Stomach smooth muscle (tissue), 2 donors: ENCODE results near the gene FAM177A1.
A peak's percentile ranks its signal among the peaks of the same experiment; 100 is the strongest.
"Not testable (repeated sequence)": the region's sequence is repeated elsewhere in the genome, so short reads cannot be mapped to it uniquely, and the experiment has no call there.

Experiments used
- H3K27ac ChIP-seq: one replicate; pipeline ENCODE4 v1.7.0; 2013; ENCODE audit warnings: mild to moderate bottlenecking, low read length, inconsistent platforms
- H3K27me3 ChIP-seq, 2 donors: one replicate each; pipeline ENCODE4 v1.7.0; 2013; ENCODE audit warnings: low read length in 2 of 2; ENCODE audit not compliant: insufficient read depth in 2 of 2, control insufficient read depth in 1 of 2
- H3K36me3 ChIP-seq, 2 donors: one replicate each; pipeline ENCODE4 v1.7.0; 2013; ENCODE audit warnings: low read length in 2 of 2; ENCODE audit not compliant: control insufficient read depth in 2 of 2, insufficient read depth in 2 of 2
- H3K4me1 ChIP-seq: one replicate; pipeline ENCODE4 v1.7.0; 2013; ENCODE audit warnings: low read length; ENCODE audit not compliant: control insufficient read depth, insufficient read depth
- H3K4me3 ChIP-seq, 2 donors: one replicate each; pipeline ENCODE4 v1.7.0; 2013; ENCODE audit warnings: low read length in 2 of 2
- H3K9ac ChIP-seq, 2 donors: one replicate each; pipeline ENCODE4 v1.7.0; 2013; ENCODE audit warnings: low read length in 2 of 2, mild to moderate bottlenecking in 1 of 2
- H3K9me3 ChIP-seq, 2 donors: one replicate each; pipeline ENCODE4 v1.7.0; 2013; ENCODE audit warnings: low read length in 2 of 2; ENCODE audit not compliant: control insufficient read depth in 2 of 2
- donor health status: healthy.
- donor health status: Pancreatic carcinoma.

FAM177A1 gene

DNA sequence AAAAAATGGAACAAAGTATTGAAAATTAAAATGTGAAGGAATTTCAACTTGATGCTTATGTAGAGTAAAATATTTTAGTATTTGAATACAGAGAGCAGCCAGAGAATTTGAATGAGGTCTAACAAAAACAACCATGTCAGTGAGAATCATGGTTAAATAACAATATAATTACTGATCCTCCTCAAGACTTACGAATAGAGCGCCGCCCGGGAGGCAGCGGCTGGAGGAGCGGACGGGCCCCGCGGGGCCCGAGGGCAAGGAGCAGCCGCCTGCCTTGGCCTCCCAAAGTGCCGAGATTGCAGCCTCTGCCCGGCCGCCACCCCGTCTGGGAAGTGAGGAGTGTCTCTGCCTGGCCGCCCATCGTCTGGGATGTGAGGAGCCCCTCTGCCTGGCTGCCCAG, 7.8 kb upstream of the FAM177A1 start:
- not testable (repeated sequence) for H3K4me1 ChIP-seq, H3K27ac ChIP-seq, H3K4me3 ChIP-seq, H3K9ac ChIP-seq, H3K27me3 ChIP-seq, H3K9me3 ChIP-seq, H3K36me3 ChIP-seq

DNA sequence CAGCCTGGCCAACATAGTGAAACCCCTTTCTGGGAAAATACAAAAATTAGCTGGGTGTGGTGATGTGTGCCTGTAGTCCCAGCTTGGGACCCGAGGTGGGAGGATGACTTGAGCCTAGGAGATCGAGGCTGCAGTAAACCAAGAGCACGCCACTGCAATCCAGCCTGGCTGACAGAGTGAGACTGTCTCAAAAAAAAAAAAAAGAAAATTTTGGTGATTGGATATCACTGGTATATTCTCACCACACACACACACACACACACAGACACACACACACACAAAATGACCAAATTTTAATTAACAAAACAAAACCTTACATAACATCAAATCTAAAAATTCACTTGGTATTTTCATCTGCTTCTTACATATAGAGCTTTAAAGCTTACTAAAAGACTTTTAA, 3.4 kb upstream of the FAM177A1 start:
- Histone ChIP-seq H3K9ac (no peak overlapping the region), H3K27ac (no peak overlapping the region), H3K4me1 (peaks cover 7% of the 10 kb centered on the region), H3K36me3 (no peaks in the 10 kb centered on the region), H3K9me3 (no peaks in the 10 kb centered on the region), H3K27me3 (no peaks in the 10 kb centered on the region), H3K4me3 (no peak overlapping the region)

DNA sequence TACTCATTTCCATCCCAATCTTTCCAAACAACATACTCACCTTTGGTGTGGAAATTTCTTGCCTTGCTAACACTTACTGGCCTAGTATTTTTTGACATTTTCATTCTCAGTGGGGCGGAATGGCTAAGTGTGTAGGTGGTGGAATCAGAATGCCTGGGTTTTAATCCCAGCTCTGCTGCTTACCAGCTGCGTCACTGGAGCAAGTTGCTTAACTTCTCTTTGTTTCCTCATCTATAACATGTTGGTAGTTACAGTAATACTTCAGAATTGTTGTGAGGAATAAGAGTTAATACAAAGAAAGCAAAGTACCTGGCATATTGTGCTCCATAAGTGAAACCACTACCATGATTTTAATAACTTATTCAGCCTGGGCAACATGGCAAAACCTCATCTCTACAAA, 3.0 kb upstream of the FAM177A1 start:
- Histone ChIP-seq H3K9ac (no peak overlapping the region), H3K27me3 (no peaks in the 10 kb centered on the region), H3K9me3 (no peaks in the 10 kb centered on the region), H3K36me3 (no peaks in the 10 kb centered on the region), H3K27ac (no peak overlapping the region), H3K4me3 (no peak overlapping the region), H3K4me1 (peaks cover 7% of the 10 kb centered on the region)

DNA sequence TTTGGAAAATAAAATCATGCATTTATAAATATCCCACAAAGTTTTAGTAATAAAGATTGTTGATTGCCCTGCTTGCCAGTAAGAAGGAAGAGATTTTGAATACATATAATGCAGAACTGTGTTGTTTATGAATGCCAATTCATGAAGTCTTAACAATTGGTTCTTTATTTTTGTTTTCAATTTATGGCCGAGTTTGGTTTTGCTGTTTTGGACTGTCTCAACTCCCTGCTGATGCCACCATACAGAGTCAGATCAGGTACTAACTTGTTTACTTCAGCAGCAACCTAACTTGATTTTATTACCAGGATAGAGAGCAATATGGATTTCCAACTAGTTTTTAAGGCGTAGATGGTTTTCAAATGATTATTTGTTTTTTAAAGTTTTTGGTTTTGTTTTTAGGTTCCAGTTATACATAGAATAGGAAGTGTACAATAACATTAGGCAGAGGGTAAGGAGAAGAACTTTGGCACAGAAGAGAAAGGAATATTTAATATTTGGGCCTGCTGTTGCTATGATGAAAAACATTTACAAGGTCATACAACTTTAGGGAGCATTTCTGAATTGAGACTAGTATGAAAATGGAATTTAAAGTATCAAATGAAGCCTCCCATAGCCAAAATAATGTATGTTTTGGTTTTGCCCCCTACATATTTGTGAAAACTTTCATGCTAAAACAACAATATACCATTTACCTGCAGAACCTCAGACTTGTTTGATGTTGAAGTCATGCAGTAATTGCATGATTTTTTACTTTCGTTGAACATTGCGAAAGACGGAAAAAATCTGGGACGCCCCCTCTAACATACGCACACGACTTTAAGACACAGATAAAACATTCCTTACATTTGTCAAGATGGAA, 904 bp upstream of the FAM177A1 start:
- H3K4me3 ChIP-seq: peak overlapping the region; percentile 80 to 90
- H3K27me3 ChIP-seq: no peaks in the 10 kb centered on the region
- no peaks in the 10 kb centered on the region for H3K9me3 ChIP-seq
- H3K9ac ChIP-seq: peak overlapping the region; percentile 93 to 96
- peaks cover 7% of the 10 kb centered on the region for H3K4me1 ChIP-seq
- peaks cover 0 to 2% of the 10 kb centered on the region in 2 donors for H3K36me3 ChIP-seq
- H3K27ac ChIP-seq: peak overlapping the region; percentile 94

DNA sequence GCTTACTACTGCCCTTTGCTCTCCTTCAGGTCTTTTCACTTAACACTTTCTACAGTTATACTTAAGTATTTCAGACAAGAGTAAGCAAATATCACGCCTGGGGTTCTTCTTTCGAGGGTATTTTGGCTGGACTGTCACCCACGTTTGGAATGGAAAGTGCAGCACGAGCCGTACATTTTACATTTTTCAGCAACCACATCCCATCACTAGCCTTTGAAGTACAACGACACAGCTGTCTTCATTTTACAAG, 349 bp upstream of the FAM177A1 start:
- Histone ChIP-seq H3K4me3 (peak overlapping the region; percentile 80 to 90), H3K27ac (peak overlapping the region; percentile 94), H3K36me3 (peaks cover 0 to 2% of the 10 kb centered on the region in 2 donors), H3K9me3 (no peaks in the 10 kb centered on the region), H3K4me1 (peaks cover 7% of the 10 kb centered on the region), H3K27me3 (no peaks in the 10 kb centered on the region), H3K9ac (peak overlapping the region; percentile 93 to 96)

DNA sequence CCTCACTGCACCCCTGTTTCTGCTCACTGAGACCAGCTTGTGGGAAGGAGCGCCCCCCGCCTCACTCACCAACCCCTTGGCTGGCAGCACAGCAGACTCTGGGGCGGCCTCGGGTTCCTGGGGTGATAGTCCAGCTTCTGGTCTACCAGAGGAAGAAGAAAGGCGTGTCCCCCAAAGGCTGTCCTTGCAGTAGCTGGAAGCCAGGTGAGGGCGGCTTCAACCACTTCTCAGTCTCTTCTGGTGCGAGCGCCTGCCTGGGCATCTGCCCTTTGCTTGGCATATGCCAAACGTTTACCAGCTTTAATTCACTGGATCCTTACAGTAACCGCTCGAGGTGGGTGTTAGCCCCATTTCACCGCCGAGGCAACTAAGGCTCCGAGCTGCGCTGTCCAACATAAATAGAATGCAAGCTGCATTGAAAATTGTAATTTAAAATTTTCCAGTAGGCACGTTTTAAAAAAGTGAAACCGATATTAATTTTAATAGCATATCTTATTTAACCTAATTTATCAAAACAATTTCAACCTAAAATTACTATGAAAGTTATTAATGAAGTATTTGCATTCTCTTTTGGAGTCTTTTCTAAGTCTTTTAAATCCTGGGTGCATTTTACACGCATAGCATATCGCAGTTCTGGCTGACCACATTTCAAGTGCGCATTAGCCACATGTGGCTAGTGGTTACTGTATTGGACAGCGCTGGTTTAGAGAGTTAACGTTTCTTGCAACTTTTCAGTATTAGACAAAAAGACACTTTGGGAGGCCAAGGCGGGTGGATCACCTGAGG, 872 bp downstream of the FAM177A1 start:
- Histone ChIP-seq H3K4me1 (peaks cover 7% of the 10 kb centered on the region), H3K27ac (peak overlapping the region; percentile 94), H3K4me3 (peak overlapping the region; percentile 85 to 90), H3K9ac (peak overlapping the region; percentile 92 to 96), H3K36me3 (peaks cover 0 to 2% of the 10 kb centered on the region in 2 donors), H3K27me3 (no peaks in the 10 kb centered on the region), H3K9me3 (no peaks in the 10 kb centered on the region)

DNA sequence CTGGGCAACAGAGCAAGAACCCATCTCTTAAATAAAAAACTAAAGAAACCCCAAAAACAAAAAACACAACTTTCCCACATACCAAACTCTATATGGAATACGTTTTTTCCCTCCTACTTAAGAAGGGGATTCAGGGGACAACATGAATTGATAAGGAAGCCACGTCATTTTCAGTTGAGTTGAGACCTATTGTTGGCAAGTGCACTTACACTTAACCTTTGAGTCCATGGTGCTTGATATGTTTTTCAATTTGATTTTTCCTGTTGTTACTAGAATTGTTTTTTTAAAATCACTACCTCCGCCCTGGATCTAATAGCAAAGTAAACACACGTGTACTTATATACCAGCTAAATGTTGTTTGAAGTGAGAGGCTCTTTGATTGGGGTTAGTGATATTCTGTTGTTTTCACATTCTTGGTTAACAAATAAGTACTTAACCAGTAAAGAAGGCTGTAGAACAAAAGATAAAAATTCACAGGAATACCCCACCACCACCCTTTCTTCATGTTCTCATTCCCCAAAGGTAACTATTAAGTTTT, 2.0 kb downstream of the FAM177A1 start:
- no peak overlapping the region for H3K4me3 ChIP-seq
- H3K27ac ChIP-seq: no peak overlapping the region
- peaks cover 0 to 2% of the 10 kb centered on the region in 2 donors for H3K36me3 ChIP-seq
- H3K9me3 ChIP-seq: no peaks in the 10 kb centered on the region
- H3K9ac ChIP-seq: no peak overlapping the region
- no peaks in the 10 kb centered on the region for H3K27me3 ChIP-seq
- peaks cover 7% of the 10 kb centered on the region for H3K4me1 ChIP-seq

DNA sequence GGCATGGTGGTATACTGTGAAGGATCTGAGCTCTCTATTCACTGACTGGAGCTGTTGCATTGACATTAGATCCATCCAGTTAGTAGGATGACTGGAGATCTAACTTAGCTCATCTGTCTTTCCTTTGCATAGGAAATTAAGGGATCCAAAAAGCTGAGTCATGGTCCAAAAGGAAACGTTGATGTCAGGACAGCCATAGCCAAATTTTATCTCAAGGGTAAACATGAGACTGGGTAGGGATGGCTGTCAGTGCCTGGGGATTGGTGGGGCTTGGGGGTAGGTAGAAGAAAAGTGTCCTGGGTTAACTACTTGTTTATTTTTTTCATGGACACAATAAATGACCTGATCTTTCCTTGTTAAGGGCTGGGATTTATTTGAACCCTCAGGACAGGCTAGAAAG, 4.6 kb downstream of the FAM177A1 start:
- Histone ChIP-seq H3K9ac (no peak overlapping the region), H3K36me3 (peaks cover 0 to 2% of the 10 kb centered on the region in 2 donors), H3K4me1 (peaks cover 7% of the 10 kb centered on the region), H3K27ac (no peak overlapping the region), H3K9me3 (no peaks in the 10 kb centered on the region), H3K27me3 (no peaks in the 10 kb centered on the region), H3K4me3 (no peak overlapping the region)

DNA sequence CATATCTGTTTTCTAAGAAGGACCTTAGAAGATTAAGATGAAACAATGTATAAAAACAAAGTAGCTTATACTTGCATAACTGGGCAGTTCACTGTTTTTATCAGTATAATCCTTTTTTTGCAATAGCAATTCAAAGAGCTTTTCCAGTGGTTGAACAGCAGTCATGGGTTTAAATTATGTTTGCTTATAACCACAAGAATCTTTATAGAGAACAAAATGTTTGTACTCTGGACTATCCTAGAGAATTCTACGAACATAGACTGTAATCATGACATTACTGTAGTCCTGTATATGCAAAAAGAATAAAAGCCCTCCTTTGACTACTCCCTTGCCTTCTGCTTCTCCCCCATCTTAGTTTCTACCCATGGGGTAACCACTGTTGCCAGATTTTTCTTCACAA, 5.7 kb downstream of the FAM177A1 start:
- H3K9ac ChIP-seq: no peak overlapping the region
- H3K27ac ChIP-seq: no peak overlapping the region
- H3K9me3 ChIP-seq: no peaks in the 10 kb centered on the region
- peaks cover 6% of the 10 kb centered on the region for H3K4me1 ChIP-seq
- H3K27me3 ChIP-seq: no peaks in the 10 kb centered on the region
- H3K36me3 ChIP-seq: peaks cover 0 to 2% of the 10 kb centered on the region in 2 donors
- no peak overlapping the region for H3K4me3 ChIP-seq

DNA sequence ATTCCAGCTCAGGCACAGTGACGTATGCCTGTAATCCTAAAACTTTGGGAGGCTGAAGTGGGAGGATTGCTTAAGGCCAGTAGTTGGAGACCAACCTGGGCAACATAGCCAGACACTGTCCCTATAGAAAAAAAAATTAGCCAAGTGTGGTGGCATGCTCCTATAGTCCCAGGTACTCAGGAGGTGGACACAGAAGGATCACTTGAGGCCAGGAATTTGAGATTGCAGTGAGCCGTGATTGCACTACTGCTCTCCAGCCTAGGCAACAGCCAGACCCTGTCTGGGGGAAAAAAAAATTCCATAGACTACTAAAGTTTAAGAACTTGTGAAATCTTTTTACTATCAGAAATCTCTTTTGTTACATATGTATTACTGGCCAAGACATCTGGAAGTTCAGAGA, 6.6 kb downstream of the FAM177A1 start:
- Histone ChIP-seq H3K27ac (no peak overlapping the region), H3K4me3 (no peak overlapping the region), H3K9ac (no peak overlapping the region), H3K27me3 (no peaks in the 10 kb centered on the region), H3K36me3 (peaks cover 0 to 2% of the 10 kb centered on the region in 2 donors), H3K9me3 (no peaks in the 10 kb centered on the region), H3K4me1 (no peaks in the 10 kb centered on the region)
